ENCODE data around the gene TENT4B.
"Not testable (repeated sequence)": the region's sequence is repeated elsewhere in the genome, so short reads cannot be mapped to it uniquely, and the experiment has no call there.

The TENT4B gene

GRCh38 chr16:50152807-50153595, at the start of gene TENT4B:
TSS of gene TENT4B (plus strand) at chr16:50153306. CDS start at chr16:50153622, 316 bp downstream.
- DNase-seq = no peak

- DNase-seq = no peak
Measured at GRCh38 chr16:50103764-50104163, 49.3 kb upstream of the TENT4B start.

GRCh38 chr16:50114357-50115129, 38.6 kb upstream of the TENT4B start:
- no peak for DNase-seq

DNA sequence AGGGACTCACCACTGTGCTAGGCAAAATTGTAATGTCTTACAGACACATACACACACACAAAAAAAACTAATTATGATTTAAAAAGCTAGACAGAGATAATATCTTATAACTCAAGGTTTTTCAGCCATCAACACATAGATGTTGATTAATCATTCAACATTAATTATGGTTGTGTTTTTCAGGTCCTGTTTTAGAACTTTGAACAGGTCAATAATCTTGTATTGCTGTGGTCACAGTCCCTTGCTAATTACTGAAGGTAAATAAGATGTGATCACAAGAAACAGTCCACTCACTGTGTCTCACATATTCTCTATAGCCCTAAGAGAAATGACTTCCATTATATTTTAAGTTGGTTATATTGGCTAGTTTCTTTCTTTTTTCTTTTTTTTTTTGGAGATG, 32.4 kb upstream of the TENT4B start:
- DNase-seq = no peak

- no peak for DNase-seq
Measured at GRCh38 chr16:50121278-50121677, 31.8 kb upstream of the TENT4B start.

- DNase-seq = no peak
Measured at GRCh38 chr16:50121721-50122445, 31.2 kb upstream of the TENT4B start.

GRCh38 chr16:50123417-50123816, 29.7 kb upstream of the TENT4B start:
- DNase-seq = no peak

DNA sequence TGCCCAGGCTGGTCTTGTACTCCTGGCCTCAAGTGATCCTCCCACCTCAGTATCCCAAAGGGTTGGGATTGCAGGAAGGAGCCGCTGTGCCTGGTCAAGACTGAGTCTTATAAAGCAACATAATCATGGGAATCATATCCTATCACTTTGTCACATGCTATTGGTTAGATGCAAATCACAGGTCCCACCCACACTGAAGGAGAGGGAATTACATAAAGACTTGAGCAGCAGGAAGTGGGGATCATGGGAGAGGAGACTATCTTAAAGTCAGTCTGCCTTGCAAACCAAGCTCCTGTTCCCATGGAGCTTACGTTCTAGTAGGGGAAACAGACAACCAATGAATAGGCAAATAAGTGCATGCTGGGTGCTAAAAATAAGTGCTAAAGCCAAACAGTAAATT, 28.3 kb upstream of the TENT4B start:
- no peak for DNase-seq

- DNase-seq = no peak
Measured at GRCh38 chr16:50126183-50126582, 26.9 kb upstream of the TENT4B start.

- DNase-seq = not testable (repeated sequence)
Measured at GRCh38 chr16:50132571-50132970, 20.5 kb upstream of the TENT4B start.

GRCh38 chr16:50133214-50133613, 19.9 kb upstream of the TENT4B start:
- DNase-seq = no peak

DNA sequence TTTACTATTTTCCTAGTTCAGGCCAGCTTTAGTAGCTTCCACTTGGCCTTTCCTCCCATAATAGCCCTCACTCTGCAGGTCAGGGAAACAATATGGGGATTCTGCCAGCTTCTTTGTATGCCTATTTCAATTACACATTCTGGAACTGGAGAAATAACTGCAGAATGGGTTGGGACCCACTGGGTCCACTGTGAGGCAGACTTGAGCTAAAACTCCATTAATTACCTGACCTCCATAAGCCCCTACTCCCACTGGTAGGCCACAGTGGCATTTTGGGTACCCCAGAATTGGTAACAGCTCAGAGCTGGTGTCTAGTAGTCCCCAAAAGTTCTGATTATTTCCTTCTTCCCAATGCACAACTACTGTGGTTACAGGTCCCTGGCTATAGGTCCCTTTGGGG, 16.7 kb upstream of the TENT4B start:
- DNase-seq = no peak

DNA sequence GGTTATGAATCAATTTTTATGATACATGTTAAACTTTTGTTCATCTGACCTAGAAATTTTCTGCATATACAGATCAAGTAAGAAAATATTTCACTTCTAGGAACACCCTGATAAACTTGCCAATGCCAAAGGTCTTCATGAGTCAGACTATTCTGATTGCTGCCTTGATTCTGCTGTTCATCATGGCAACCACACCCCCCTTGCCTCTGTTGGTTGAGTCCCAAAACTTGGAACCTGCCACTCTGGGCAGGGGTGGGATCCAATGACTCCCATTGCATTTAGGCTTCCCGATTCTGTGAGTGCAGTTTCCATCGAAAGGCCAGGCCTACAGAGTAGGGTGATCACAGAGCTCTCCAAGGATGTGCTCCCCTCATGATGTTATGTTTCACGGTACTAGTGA, 15.8 kb upstream of the TENT4B start:
- DNase-seq = no peak

DNA sequence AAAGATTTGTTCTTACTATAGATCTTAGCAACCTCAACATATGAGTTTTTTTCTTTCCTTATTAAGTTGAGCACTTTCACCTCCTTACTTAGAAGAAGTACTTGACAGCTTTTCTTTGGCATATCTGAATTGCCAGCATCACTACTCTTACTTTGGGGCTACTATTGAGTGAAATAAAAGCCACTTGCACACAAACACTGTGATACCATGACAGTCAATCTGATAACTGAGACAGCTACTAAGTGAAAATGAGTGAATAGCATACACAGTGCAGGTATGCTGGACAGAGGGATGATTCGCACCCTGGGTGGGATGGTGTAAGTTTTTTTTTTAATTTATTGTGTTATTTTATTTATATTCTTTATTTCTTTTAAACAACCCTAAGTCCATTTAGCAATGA, 13.5 kb upstream of the TENT4B start:
- DNase-seq = no peak

- no peak for DNase-seq
Measured at GRCh38 chr16:50144211-50144610, 8.9 kb upstream of the TENT4B start.

- no peak for DNase-seq
Measured at GRCh38 chr16:50146479-50147435, 6.3 kb upstream of the TENT4B start.

- DNase-seq = no peak
Measured at GRCh38 chr16:50151322-50151721, 1.8 kb upstream of the TENT4B start.

DNA sequence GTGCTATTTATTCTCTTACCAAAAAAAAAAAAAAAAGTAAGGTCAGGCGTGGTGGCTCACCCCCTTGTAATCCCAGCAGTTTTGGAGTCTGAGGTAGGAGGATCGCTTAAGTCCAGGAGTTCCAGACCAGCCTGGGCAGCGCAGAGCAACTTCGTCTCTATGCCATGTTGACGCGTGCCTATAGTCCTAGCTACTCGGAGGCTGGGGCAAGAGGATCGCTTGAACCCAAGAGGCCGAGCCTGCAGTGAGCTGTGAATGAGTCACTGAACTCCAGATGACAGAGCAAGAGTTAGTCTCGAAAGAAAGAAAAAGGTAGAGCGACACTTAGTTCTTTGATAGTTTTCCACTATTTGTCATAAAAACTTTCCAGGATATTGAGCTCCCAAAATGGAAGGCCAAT, 1.4 kb upstream of the TENT4B start:
- DNase-seq = no peak

DNA sequence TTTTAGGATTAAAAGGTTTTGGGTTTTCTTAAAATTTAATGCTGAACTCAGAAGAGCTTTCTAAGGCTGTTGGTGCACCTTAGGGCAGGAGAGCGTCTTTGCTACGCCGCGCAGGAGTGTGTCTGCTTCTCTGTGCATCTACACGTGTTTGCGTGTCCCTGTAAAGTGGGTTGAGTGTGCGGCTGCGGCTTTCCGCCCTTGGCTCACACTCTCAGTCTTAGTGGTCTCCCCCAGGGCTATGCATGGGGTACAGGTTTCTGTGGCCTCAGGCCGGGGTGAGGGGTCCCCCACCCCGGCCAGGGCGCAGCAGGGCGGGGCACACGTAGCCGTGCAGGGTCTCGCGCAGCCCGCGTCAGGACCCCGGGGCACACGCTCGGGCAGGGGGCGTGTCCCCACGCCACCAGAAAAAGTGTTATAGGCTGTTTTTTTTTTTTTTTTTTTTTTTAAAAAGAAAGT, 727 bp upstream of the TENT4B start:
- no peak for DNase-seq

- DNase-seq = no peak
Measured at GRCh38 chr16:50153596-50154419, 702 bp downstream of the TENT4B start.

DNA sequence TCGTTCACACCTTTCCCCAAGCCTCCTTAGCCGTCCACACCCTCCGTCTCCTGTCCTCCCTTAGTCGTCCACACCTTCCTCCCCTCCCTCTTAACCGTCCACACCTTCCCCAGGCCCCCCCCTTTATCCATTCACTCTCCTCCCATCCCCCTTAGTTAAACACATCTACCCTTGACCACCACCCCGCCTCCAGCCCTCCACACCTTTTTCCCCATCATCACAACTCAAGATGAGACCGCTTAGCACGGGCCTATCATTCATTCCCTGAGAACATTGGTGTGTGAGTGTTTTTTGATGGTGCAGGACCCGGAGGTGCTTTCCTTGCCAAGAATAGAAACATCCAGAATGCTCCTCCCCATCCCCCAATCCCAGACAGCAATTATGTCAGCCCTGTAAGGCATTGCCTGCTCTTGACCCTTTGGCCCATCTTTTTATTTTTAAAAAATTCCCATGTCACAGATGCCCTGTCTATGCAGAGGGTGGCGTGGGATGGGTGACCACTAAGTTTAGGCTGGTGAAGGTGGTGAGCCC, 1.4 kb downstream of the TENT4B start:
- DNase-seq = no peak

Data from NCI-H2081 treated with DMSO at 0.1 percent for 48 hours (cell line).